Activated effector memory CD4-positive, alpha-beta T cell treated with Interleukin-2 at 50 U/mL for 16 hours (primary cell): Measurements from ENCODE around the gene TBCD.

ENCODE experiments used
- DNase-seq: peaks from one replicate; pipeline ENCODE4 v3.0.0-alpha.2; 2020

The TBCD gene

GRCh38 chr17:82793974-82794630 lies 42.2 kb downstream of the TBCD start:
- no peak for DNase-seq

- no peak for DNase-seq
Measured at GRCh38 chr17:82794781-82795482, 43.1 kb downstream of the TBCD start.

- DNase-seq = no peak
Measured at GRCh38 chr17:82795615-82796014, 43.8 kb downstream of the TBCD start.

- no peak for DNase-seq
Measured at GRCh38 chr17:82797061-82797460, 45.2 kb downstream of the TBCD start.

- DNase-seq = no peak
Measured at GRCh38 chr17:82798752-82799151, 46.9 kb downstream of the TBCD start.

GRCh38 chr17:82799591-82799990 lies 47.7 kb downstream of the TBCD start:
- no peak for DNase-seq

- DNase-seq = no peak
Measured at GRCh38 chr17:82800885-82801284, 49.0 kb downstream of the TBCD start.

- DNase-seq = no peak
Measured at GRCh38 chr17:82801377-82801970, 49.6 kb downstream of the TBCD start.

- no peak for DNase-seq
Measured at GRCh38 chr17:82802075-82802780, 50.4 kb downstream of the TBCD start.

GRCh38 chr17:82803185-82803584 lies 51.3 kb downstream of the TBCD start:
- no peak for DNase-seq

- no peak for DNase-seq
Measured at GRCh38 chr17:82803606-82804005, 51.7 kb downstream of the TBCD start.

- no peak for DNase-seq
Measured at GRCh38 chr17:82804442-82805191, 52.8 kb downstream of the TBCD start.

- DNase-seq = no peak
Measured at GRCh38 chr17:82805254-82805653, 53.4 kb downstream of the TBCD start.

GRCh38 chr17:82805823-82806222 lies 54.0 kb downstream of the TBCD start:
- no peak for DNase-seq

- no peak for DNase-seq
Measured at GRCh38 chr17:82806645-82807044, 54.8 kb downstream of the TBCD start.

- no peak for DNase-seq
Measured at GRCh38 chr17:82807101-82807500, 55.2 kb downstream of the TBCD start.

GRCh38 chr17:82807562-82807961 lies 55.7 kb downstream of the TBCD start:
- no peak for DNase-seq

- no peak for DNase-seq
Measured at GRCh38 chr17:82808006-82808405, 56.1 kb downstream of the TBCD start.

- DNase-seq = no peak
Measured at GRCh38 chr17:82808921-82809905, 57.3 kb downstream of the TBCD start.

- no peak for DNase-seq
Measured at GRCh38 chr17:82810644-82811430, 59.0 kb downstream of the TBCD start.

- DNase-seq = no peak
Measured at GRCh38 chr17:82812058-82812457, 60.2 kb downstream of the TBCD start.
